ENCODE results near the gene ITPK1.
"Not testable (repeated sequence)": the region's sequence is repeated elsewhere in the genome, so short reads cannot be mapped to it uniquely, and the experiment has no call there.

The ITPK1 gene

GRCh38 chr14:93115821-93116675, at the start of gene ITPK1:
TSS of gene ITPK1 (minus strand) at chr14:93115925. CDS start at chr14:93115163, 762 bp downstream.
- DNase-seq = peak; percentile 60

DNA sequence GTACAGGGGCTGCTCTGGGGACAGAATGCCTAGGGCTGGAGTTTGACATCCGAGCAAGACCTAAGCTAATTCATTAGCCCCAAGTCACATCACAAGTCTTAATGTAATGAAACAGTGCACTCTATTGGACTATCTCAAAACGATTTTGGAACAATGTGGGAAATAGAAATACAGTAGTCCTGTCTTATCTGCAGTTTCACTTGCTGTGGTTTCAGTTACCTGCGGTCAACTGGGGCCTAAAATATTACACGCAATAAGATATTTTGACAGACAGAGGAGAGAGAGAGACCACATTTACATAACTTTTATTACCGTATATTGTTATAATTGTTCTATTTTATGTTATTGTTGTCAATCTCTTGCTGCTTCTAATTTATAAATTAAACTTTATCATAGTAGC, 47.8 kb upstream of the ITPK1 start:
- no peak for DNase-seq

- no peak for DNase-seq
These were observed 45.8 kb upstream of the ITPK1 start for GRCh38 chr14:93161411-93161940.

GRCh38 chr14:93160353-93160801, 44.7 kb upstream of the ITPK1 start:
- DNase-seq = no peak

- DNase-seq = not testable (repeated sequence)
These were observed 44.1 kb upstream of the ITPK1 start for GRCh38 chr14:93159625-93160352.

DNA sequence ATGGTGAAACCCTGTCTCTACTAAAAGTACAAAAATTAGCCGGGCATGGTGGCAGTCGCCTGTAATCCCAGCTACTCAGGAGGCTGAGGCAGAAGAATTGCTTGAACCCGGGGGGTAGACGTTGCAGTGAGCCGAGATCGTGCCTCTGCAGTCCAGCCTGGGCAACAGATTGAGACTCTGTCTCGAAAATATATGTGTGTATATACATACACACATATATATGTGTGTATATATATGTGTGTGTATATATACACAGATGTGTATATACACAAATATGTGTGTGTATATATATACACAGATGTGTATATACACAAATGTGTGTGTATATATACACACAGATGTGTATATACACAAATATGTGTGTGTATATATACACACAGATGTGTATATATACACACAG, 42.6 kb upstream of the ITPK1 start:
- not testable (repeated sequence) for DNase-seq

- no peak for DNase-seq
These were observed 41.1 kb upstream of the ITPK1 start for GRCh38 chr14:93156693-93157369.

- no peak for DNase-seq
These were observed 39.9 kb upstream of the ITPK1 start for GRCh38 chr14:93155667-93156066.

DNA sequence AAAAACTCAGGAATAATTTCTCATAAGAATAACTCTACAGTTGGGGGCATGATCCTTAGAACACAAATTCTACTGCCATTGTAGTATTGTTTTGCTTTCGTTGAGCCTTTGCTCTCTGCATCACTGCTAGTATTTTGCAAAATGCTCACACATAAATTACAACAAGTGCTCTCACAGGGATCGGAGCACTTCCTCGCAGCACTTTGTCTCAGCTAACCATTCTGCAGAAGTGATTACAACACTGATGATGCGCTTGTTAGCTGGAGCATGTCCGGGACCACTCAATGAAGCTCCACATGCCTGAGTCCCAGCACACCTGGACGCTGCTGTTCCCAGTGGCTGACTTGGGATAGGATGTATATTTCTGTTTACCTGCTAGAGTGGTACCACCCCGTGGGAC, 37.4 kb upstream of the ITPK1 start:
- DNase-seq = no peak

DNA sequence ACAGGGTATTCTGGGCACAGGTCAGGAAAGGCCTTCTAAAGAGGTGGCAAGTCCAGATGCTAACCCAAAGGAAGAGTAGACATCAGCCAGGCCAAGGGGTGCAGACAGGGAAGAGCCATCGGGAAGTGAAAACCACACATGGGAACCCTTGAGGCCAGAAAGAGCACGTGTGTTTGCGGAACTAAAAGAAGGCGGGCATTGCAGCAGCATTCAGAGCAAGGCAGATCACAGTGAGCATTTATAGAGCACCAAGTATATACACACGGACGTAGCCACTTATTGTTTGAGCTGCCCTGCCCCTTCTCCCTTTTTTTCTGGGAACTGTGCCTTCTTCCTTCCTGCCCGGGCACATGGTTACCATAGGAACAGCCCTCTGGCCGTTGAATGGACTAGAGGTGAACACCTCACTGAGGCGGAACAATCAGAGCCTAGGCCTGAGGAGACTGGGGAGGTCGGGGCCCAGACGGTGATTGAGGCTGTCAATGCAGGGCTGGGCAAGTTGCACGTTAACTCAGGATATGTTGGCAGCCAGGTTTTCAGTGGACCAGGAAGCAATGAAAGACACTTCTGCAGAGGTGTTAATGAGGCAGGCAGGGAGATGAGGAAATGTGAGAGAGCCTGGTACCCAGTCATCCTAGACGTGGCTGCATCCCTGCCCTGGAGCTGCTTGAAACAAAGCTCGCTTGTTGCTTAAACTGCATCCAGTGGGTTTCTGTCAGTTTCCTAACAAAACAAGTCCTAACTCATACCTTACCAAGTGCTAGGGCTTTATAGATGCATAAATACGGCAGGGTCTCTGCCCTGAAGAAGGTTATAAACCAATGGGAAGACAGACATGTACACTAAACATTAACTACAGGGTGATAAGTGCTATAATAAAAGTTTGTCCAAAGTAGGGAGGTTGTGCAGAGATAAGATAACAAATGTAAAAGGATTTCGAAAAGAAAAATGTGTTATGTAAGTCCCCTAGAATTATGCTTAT, 34.8 kb upstream of the ITPK1 start:
- DNase-seq = no peak

DNA sequence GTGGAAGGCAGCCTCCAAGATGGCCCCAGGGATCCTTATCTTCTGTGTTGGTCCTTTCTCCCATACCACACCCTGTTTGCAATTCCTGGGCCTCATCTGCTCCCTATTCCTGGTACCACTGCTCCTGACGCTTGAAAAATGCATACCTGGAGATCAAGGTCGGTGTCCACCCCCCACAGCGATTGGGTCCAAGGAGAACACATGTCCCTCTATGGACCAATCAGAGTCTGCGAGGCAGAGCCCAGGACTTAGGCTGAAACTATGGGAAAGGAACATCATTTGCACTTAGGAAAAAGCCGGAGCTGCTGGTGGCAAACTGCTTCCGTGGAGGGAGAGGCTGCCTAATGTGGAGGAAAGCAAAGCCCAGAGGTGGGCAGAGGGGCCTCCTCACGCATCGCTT, 33.3 kb upstream of the ITPK1 start:
- no peak for DNase-seq

DNA sequence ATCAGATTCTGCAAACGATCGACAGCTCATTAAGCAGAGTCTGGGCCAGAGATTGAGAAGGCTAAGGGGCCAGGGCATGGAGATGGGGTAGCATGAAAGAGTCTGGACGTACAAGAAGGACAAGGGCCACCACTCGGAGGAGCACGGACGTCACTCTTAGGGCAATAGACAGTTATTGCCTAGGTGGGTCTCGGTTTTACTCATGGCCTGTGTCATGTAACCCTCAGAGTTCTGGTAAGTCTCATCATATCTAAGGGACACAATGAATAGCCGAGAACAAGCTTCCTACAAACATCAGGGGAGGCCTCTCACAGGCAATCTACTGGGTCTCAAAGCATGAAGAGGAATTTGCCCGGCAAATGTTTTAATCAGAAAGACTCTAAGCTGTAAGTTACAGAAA, 30.4 kb upstream of the ITPK1 start:
- no peak for DNase-seq

DNA sequence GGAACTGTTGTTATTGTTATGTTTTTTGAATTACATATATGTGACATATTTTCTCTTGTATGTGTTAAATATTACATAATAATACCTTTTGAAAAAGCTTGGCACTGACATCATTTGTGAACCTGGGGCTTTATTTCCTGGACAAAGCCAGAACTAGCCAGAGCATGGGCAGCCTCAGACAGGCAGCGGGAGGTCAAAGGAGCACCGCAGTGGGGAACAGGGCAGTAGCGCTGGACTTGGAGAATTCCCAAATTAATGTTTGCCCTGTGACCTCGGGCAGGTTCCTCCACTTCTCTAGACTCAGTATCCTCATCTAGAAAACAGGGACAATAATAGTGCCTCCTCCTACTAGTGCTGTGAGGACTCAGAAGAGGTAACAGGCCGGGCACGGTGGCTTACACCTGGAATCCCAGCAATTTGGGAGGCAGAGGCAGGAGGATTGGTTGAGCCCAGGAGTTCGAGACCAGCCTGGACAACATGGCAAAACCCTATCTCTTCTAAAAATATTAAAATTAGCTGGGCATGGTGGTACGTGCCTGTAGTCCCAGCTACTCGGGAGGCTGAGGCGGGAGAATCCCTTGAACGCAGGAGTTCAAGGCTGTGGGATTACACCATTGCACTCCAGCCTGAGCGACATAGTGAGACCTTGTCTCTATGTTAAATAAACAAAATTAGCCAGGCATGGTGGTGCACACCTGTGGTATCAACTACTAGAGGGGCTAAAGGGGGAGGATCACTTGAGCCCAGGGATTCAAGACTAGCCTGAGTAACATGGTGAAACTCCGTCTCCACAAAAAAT, 27.3 kb upstream of the ITPK1 start:
- no peak for DNase-seq

GRCh38 chr14:93137864-93138263, 22.1 kb upstream of the ITPK1 start:
- no peak for DNase-seq

DNA sequence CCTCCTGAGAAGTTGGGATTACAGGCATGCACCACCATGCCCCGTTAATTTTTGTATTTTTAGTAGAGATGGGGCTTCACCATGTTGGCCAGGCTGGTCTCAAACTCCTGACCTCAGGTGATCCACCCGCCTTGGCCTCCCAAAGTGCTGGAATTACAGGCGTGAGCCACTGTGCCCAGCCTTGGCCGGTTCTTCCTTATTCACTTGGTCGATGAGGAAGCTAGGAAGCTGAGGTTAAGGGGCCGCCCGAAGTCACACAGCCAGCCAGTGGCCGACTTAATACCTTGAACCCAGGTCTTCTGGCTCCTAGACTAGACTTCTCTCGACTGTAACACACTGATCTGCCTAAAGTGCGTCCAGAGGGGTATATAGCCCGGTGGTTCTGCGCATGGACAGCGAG, 20.8 kb upstream of the ITPK1 start:
- not testable (repeated sequence) for DNase-seq

DNA sequence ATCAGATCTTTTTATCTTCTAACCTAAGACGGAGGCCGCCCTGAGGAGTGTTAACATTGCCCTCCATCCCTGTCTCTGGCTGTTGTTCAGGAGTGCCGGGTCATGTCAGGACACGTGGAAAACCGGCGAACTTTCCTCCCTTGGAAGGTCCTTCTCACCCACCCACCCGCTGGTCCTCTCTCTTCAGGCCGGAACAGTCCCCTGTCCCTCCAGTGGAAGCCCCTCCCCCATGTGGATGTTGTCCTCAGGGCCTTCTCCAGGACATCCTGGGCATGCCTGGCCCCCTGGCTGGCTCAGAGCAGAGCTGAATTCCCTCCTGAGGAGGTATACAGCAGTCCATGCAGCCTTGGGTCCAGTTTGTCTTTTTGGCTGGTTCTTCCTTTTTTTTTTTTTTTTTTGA, 20.3 kb upstream of the ITPK1 start:
- no peak for DNase-seq

DNA sequence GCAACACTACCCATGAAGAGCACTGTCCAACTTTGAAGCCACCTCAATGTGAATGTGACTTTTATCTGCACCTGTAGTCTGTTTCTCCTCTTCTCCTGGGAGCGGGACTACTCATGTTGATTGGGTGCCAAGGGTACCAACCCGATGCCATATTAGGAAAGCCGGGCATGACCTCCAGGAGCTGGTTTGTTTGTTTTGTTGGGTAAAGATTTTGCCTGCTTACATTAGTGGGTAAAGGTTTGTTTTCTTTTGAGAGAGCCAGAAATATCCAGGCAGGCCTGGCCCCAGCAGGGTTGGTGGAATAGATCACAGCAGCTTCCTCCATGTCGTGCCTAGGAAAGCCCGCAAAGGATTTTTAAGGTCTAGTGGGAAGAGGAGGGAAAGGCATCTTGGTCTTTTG, 19.7 kb upstream of the ITPK1 start:
- no peak for DNase-seq

DNA sequence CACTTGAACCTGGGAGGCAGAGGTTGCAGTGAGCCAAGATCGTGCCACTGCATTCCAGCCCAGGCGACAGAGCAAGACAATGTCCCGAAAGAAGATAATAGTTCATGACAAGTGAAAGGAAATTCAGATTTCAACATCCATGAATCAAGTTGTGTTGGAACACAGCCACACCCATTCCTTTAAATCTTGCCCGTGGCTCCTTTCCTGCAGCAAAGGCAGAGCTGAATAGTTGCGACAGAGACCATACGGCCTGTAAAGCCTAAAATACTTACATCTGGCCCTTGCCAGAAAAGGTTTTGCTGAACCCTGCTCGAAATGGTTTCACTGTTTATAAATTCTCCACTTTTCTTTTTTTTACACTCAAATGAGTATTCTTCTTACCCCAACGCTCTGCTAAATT, 17.7 kb upstream of the ITPK1 start:
- DNase-seq = no peak

GRCh38 chr14:93132472-93133065, 16.8 kb upstream of the ITPK1 start:
- peak; percentile 45 for DNase-seq

- DNase-seq = not testable (repeated sequence)
These were observed 15.6 kb upstream of the ITPK1 start for GRCh38 chr14:93131257-93131820.
